HFFc6 (cell line): ENCODE results near the gene PTPRK. TPM values are rescaled to one million over a fixed set of nuclear protein-coding genes. Genes with fewer than 3 reads are reported as not detected.

Source experiments
- DNase-seq: peaks from one replicate; pipeline ENCODE4 v3.0.0-alpha.2; 2018
- H3K27ac Mint-ChIP-seq: 2 replicates; pipeline ENCODE4 v1.8.0; 2020; ENCODE audit warnings: mild to moderate bottlenecking, mixed read lengths
- H3K27me3 Mint-ChIP-seq: 2 replicates; pipeline ENCODE4 v1.8.0; 2021; ENCODE audit warnings: mild to moderate bottlenecking, moderate library complexity, mixed read lengths; ENCODE audit not compliant: insufficient read depth
- H3K36me3 Mint-ChIP-seq: 2 replicates; pipeline ENCODE4 v1.8.0; 2021; ENCODE audit warnings: low read depth, mixed read lengths
- H3K4me1 Mint-ChIP-seq: 2 replicates; pipeline ENCODE4 v1.8.0; 2020; ENCODE audit warnings: low read depth, mixed read lengths
- H3K4me3 Mint-ChIP-seq: 2 replicates; pipeline ENCODE4 v1.8.0; 2020; ENCODE audit warnings: mild to moderate bottlenecking, moderate library complexity, mixed read lengths
- H3K9me3 Mint-ChIP-seq: 2 replicates; pipeline ENCODE4 v1.8.0; 2020; ENCODE audit warnings: mild to moderate bottlenecking, mixed read lengths
- total RNA-seq, 6 experiments: library from RNA; stranded (reverse); fragmentation: NEBNext Ultra II Directional; extraction: Animal tissue kit (Norgen Biotek cat#: 25700); gene quantifications; 2 replicates in 1 of 6; 3 replicates in 5 of 6; pipeline ENCODE4 v1.2.3, GENCODE V29; 2021
- TF ChIP-seq, protein P1 (sequence below): fragments of 200-600 bp; sonication (generic); IDR thresholded peaks from 2 replicates; pipeline ENCODE4 v1.5.0; 2021; ENCODE audit warnings: antibody characterized with exemption, mild to moderate bottlenecking

Gene PTPRK
- total RNA-seq, 6 experiments from 2014 or later, result 92.8 to 104 (median 97.3) TPM

DNA sequence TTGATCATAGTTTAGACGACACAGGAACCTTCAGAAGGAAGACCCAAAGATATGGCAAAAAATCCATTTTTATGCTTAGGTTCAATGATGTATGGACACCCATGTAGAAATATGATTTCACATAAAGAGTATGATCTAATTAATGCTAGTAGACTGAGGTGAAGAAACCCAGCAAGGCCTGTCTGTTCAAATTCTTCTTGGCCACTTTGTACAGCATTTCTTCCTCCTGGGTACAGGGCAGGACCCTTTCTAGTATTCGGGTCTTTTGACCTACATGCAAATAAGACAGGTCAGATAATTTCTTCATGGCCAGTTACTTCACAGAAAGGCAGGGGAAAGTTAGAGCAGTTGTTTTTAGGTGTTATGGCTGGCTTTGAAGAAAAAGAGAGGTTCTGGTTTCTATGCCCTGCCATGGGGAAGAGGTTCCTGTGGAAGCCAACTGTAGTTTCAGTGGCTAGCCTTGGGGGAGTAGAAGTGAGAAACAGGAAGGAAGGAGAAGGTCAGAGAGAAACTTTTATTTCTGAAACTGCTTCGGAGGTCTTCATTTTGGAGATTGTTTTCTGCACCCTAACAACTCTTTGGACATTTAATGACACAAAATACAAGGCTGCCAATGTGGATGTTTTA, 208.3 kb downstream of the PTPRK start:
- Mint-ChIP-seq H3K4me1 (peaks cover 44% of the 10 kb centered on the region), H3K27me3 (no peaks in the 10 kb centered on the region)

DNA sequence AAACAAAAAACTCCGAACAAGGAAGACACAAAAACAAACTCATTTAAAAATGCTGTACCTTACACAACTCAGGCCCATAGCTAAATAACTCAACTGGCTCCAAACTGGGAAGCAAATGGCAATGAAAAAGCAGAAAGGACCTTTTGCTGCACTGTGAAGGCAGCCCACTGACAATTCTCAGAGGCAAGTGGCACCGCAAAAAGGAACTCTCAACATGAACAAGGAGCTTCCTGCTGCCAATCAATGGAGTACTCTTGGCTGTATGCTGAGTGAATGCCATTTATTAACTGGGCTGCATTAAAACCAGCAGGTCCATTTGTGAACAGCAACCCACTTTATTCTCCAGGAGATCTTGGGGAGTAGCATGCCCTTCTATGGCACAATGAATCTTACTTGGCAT, 209.9 kb downstream of the PTPRK start:
- Mint-ChIP-seq H3K27ac (peak overlapping the region; percentile 14; the same call in 1 of the 2 replicates), H3K27me3 (no peaks in the 10 kb centered on the region), H3K4me3 (no peak overlapping the region), H3K36me3 (peaks cover 29% of the 10 kb centered on the region), H3K9me3 (no peaks in the 10 kb centered on the region), H3K4me1 (peaks cover 60% of the 10 kb centered on the region)
- TF ChIP-seq, protein P1, sequence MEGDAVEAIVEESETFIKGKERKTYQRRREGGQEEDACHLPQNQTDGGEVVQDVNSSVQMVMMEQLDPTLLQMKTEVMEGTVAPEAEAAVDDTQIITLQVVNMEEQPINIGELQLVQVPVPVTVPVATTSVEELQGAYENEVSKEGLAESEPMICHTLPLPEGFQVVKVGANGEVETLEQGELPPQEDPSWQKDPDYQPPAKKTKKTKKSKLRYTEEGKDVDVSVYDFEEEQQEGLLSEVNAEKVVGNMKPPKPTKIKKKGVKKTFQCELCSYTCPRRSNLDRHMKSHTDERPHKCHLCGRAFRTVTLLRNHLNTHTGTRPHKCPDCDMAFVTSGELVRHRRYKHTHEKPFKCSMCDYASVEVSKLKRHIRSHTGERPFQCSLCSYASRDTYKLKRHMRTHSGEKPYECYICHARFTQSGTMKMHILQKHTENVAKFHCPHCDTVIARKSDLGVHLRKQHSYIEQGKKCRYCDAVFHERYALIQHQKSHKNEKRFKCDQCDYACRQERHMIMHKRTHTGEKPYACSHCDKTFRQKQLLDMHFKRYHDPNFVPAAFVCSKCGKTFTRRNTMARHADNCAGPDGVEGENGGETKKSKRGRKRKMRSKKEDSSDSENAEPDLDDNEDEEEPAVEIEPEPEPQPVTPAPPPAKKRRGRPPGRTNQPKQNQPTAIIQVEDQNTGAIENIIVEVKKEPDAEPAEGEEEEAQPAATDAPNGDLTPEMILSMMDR, result no peak
- no peak for DNase-seq

More for the DNA sequence above, 208.3 kb downstream of the PTPRK start:
- Mint-ChIP-seq H3K9me3 (no peaks in the 10 kb centered on the region), H3K4me3 (no peak overlapping the region), H3K36me3 (peaks cover 20% of the 10 kb centered on the region), H3K27ac (no peak overlapping the region)
- TF ChIP-seq, protein P1, result no peak
- no peak for DNase-seq

DNA sequence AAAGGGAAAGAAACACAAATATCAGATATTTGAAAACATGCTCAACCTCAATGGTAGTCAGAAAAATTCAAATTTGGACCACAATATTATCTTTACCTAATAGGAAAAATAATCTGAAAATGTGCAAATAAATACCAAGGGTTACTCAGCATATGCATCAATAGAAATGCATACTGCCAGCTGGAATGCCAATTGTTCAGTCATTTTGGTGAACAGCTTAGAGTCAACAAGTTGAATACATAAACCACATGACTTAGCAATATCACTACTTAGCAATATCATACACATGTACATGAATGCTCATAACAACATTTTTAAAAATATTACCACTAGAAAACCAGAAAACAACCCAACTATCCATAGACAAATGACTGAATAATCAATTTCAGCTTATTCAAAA, 212.7 kb downstream of the PTPRK start:
- Mint-ChIP-seq H3K27ac (no peak overlapping the region), H3K27me3 (no peaks in the 10 kb centered on the region), H3K4me1 (peaks cover 67% of the 10 kb centered on the region), H3K36me3 (peaks cover 35% of the 10 kb centered on the region), H3K4me3 (no peak overlapping the region), H3K9me3 (no peaks in the 10 kb centered on the region)
- no peak for DNase-seq
- TF ChIP-seq, protein P1, result no peak

DNA sequence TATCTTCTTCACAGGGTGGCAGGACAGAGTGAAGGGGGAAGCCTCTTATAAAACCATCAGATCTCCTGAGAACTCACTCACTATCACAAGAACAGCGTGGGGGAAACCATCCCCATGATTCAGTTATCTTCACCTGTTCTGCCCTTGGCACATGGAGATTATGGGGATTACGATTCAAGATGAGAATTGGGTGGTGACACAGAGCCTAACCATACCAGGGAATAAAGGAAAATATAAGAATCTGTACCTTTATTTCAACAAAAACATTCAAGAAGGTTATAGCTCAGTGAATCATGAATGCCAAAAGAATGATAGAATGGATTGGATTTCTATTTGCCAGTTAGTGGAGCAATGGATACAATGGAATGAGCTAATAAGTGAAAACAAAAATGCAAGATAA, 214.4 kb downstream of the PTPRK start:
- H3K4me3 Mint-ChIP-seq, result peak overlapping the region; percentile 10; the same call in 1 of the 2 replicates
- no peaks in the 10 kb centered on the region for H3K27me3 Mint-ChIP-seq
- TF ChIP-seq, protein P1, result no peak
- peaks cover 59% of the 10 kb centered on the region for H3K4me1 Mint-ChIP-seq
- H3K36me3 Mint-ChIP-seq, result peaks cover 27% of the 10 kb centered on the region
- no peak for DNase-seq
- H3K27ac Mint-ChIP-seq, result peak overlapping the region; percentile 17; the same call in 1 of the 2 replicates
- H3K9me3 Mint-ChIP-seq, result no peaks in the 10 kb centered on the region

DNA sequence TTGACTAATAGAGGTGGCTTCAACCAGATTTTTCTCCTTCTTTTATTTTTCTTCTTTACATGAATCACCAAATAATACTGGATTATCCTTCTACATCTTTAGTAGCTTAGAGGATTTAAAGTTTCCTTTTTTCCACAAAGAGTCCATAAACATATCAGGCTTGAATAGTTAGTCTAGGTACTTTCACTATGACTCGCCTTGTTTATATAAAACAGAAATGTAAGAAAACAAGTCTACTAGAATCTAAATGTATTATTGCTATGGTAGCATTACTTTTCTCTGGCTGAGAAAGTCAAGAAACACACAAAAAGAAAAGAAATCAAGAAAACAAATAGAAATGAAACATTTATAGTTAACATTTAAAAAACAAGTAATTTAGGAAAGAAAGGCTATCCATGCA, 215.2 kb downstream of the PTPRK start:
- peaks cover 23% of the 10 kb centered on the region for H3K36me3 Mint-ChIP-seq
- peaks cover 51% of the 10 kb centered on the region for H3K4me1 Mint-ChIP-seq
- TF ChIP-seq, protein P1, result no peak
- no peaks in the 10 kb centered on the region for H3K9me3 Mint-ChIP-seq
- DNase-seq, result peak; percentile 13
- peak overlapping the region; percentile 60 for H3K27ac Mint-ChIP-seq
- no peak overlapping the region for H3K4me3 Mint-ChIP-seq
- H3K27me3 Mint-ChIP-seq, result no peaks in the 10 kb centered on the region
